HG03196 (cell line): ENCODE measurements around the gene PDP2.

Source experiments
- ATAC-seq: cut with Tn5 transposase; IDR thresholded peaks from one replicate; pipeline ENCODE4 v1.9.1; 2021; ENCODE audit not compliant: unreplicated experiment

PDP2 gene

GRCh38 chr16:66902648-66903543, 22.6 kb downstream of the PDP2 start:
- ATAC-seq, result no peak

- ATAC-seq, result no peak
Observed at GRCh38 chr16:66903544-66904427, 23.5 kb downstream of the PDP2 start.

DNA sequence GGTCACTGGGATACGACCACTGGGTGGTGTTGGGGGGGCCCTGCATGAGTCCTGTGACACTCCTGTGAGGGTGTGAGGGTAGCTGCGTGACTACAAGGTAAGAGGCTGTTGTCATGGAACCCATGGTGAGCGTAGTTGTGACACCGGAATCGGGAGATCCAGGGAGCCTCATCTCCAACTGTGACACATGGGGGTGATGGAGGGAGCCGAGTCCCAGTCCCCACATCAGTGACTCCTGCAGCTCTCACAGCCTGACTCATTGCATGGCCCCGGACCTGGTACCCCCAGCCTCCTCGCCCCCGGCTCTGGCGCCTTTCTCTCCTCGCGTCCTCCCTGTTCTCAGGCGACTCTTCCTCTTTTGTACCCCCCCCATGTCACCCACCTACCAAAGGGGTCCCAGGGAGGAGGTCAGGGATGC, 24.1 kb downstream of the PDP2 start:
- ATAC-seq, result no peak

DNA sequence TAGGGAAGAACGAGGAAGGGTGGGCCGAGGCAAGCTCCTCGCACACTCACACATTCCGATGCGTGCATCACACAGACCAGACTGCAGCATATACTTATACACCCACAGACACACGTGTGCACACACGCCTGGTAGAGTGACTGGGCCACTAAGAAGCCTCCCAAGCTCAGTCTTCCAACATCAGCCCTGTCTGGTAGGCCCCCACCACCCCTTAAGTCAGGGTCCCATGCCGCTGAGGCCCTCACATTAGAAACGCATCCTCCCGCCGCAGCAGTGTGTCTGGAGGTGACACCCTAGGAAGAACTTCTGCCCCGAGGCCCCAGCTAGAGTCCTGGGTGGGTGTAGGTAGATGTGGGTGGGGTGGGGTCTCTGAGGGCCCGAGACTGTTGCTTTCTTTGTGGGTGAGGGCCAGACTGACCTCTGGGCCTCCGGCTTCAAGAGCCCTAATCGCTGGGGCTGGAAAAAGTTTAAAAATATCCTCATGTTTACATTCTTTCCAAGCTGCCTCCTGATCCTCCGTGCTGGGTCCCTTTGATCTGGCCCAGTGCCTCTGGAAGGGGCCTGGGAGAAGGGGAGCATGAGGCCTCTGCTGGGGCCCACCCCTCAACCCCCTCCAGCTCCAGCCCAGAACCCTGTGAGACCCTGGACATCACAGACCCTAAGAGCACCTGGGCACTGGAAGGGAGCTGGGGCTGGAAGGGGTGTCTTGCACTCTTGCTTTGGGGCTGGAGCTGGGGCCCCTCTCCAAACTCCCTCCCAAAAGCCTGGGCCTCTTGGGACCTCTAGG, 24.7 kb downstream of the PDP2 start:
- no peak for ATAC-seq

- ATAC-seq, result no peak
Observed at GRCh38 chr16:66905633-66906539, 25.6 kb downstream of the PDP2 start.

DNA sequence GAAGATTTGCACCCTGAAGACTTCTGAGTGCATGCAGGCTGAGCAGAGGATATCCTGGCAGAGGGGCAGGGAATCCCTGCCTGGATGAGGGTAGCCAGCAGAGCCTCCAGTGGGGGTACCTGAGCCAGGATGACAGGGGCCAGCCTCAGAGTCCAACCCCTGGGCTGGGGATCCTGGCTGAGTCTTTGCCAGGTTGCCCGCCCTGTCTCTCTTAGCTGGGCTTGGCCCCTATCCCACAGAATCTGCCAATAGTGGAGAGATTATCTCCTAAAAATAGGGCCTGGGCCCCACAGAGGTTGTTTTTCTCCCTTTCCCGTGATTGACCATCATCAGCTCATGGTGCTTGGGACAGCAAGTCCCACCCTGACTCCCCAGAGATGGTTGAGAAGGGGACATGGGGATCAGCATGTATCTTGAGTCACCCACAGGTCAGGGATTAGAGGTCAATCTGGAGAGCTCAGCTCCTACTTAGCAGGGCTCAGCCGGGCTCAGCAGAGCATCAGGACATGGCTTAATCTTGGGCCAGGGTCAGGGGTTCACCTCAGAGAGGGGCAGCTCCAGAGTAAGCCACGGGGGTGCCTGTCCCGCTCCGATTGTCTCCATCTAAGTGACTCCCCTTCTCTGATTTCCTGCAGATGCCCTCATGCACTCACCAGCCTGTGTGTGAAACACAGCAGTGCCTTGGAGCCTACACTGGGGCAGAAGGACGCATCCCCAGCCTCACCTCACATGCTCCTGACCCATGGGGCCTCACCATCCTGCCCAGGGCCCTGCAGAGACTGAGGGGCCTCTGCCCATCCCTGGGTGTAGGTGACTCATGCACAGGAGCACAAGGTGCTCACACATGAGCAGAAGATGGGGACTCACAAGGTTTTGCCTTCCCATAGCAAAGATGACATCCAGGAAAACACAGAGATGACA, 26.9 kb downstream of the PDP2 start:
- no peak for ATAC-seq

DNA sequence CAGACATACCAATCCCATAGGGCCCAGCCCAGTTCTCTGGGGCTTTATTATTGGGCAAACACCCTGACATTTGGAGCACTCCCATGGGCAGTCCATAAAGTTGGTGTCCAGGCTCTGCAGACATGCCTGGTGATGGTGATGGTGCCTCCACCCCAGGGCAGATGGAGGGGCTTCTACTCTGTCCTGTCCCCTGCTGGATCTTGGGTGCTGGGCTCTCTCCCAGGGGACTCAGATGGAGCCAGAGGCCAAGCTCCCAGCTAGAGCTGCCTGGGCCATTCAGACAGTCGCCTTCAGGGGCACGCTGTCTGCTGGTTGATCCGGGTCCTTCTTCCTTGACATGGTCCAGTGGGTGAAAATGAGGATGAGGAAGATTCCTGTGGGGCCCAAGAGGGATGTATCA, 27.8 kb downstream of the PDP2 start:
- ATAC-seq, result no peak

DNA sequence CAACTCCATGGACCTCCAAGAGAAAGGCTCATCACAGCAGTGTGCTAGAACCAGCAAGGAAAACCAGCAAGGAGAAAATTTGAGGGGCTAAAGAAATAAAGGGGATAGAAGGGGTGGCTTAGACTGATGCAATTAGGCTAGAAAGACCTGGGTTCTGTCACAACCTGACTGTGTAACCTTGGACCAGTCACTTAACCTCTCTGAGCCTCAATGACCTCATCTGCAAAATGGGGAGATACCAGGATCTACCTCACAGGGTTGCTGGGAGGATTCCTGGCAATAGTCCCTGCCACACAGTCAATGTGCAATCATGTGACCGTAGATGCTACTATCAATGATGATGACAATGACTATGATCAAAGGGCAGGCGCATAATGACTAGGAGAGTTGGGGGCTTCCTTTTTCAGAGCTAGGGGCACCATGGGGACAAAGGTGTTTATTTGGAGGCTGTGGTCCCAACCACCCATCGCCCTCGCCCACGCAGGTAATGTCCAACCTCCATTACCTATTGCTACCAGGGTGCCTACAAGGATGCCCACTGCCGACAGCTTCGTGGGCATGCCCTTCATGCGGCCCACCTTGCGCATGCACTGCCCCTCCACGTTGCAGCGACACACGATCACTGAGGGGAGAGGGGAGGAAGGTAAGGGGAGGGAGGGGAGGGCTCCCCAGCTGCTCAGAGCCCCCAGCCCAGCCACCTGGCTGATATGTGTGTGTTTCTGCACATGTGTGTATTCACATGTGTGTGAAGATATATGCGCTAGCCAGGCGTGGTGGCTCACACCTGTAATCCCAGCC, 28.6 kb downstream of the PDP2 start:
- ATAC-seq, result no peak

DNA sequence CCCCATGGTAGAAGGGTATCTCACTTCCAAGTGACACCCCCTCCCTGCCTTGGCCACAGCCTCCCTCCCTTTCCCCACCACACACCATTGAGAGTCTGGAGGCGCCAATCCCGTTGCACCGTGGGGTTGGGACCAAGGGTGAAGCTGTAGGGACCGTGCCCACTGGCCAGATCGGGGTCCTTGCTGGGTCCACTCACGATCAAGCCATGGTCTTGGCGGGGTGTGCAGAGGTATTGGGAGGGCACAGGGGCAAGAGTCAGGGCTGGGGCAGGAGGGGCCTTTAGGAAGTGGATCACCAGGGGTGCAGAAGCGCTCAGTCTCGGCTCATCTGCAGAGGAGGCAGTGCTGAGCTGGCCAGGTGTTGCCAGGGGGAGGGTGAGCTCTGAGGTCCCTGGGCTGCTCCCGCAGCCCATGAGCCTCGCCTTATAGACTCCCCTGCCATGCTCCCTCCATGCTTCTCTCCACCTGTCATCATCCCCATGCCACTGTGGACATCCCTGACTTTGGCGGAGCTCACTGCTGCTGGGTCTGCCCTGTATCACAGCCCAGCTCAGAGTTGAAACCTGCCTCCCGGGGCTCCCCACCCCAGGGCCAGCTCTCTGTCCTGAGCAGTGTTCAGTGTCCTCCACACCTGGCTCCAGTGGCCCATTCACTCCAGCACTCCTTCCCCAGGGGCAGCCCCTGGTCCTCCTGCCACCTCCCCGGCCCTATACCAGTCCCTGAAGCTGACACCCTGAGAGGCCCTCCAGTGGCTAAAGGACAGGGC, 30.0 kb downstream of the PDP2 start:
- ATAC-seq, result no peak

- ATAC-seq, result no peak
Observed at GRCh38 chr16:66911112-66911511, 30.8 kb downstream of the PDP2 start.

DNA sequence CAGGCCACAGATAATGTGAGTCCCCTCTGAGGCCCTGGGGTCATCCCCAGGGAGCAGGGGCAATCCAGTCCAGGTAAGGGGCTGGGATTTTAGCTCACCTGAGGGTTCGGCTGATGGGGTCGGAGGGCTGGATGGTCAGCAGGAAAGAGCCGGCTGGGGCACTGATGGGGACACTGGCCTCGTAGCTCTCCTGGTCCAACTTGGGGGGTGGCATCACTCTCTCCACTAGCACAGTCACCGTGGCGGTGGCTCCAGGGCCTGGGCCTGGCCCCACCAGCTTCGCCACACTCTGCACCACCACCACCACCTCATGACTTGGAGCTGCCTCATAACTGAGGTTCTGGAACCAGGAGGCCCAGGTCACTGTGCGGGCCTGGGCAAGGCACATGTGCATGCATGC, 31.5 kb downstream of the PDP2 start:
- ATAC-seq, result no peak

- no peak for ATAC-seq
Observed at GRCh38 chr16:66913081-66913480, 32.8 kb downstream of the PDP2 start.

DNA sequence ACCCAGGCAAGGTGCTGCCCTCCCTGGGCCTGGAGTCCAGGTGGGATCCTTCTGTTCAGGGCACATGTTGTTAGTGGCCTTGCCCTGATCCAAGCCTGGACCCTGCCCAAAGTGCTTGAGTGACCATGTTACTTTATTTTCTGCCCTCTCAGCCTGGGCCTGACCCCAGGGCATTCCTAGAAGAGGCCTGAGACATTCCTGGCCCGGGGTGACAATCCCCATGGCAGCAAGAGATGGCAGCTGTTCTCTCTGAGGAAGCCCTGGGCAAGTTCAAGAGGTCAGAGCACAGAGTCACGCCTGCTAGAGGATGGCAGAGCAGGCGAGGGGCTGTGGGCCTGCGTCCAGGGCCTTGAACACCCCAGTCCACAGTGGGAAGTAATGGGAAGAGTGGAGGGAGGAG, 33.4 kb downstream of the PDP2 start:
- no peak for ATAC-seq

GRCh38 chr16:66914541-66914940, 34.2 kb downstream of the PDP2 start:
- ATAC-seq, result no peak

DNA sequence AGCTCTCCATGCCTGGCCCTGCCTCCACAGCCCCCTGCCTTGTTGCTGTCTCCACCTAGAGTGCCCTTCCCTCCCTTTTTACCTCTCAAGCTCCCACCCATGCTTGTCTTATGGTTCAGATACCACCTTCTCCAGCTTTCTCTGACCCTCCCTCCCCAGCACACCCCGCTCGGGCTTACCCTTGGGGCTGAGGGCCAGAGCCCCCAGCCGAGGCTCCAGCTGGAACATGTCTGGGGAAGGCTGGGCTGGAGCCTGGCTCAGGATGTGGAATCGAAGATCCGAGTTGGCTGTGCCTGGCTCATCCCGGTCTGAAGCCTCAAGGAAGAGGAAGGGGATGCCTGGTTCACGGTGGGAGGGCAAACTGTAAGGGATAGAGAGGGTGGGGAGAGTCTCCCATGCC, 34.7 kb downstream of the PDP2 start:
- ATAC-seq, result no peak

- no peak for ATAC-seq
Observed at GRCh38 chr16:66916518-66916917, 36.2 kb downstream of the PDP2 start.

GRCh38 chr16:66917741-66918140, 37.4 kb downstream of the PDP2 start:
- ATAC-seq, result no peak

- no peak for ATAC-seq
Observed at GRCh38 chr16:66918355-66918754, 38.0 kb downstream of the PDP2 start.
